IgD-negative memory B cell (primary cell): Measurements from ENCODE around the gene ATG10. TPM values are rescaled to one million over a fixed set of nuclear protein-coding genes. Genes with fewer than 3 reads are reported as not detected.

ENCODE experiments used
- H3K27ac Mint-ChIP-seq, 3 donors: one replicate each; pipeline ENCODE4 v1.8.0; 2020 to 2022; ENCODE audit warnings: mild to moderate bottlenecking in 3 of 3, mixed read lengths in 3 of 3, moderate library complexity in 1 of 3
- H3K27me3 Mint-ChIP-seq: one replicate; pipeline ENCODE4 v1.8.0; 2021; ENCODE audit warnings: mixed read lengths
- H3K36me3 Mint-ChIP-seq: one replicate; pipeline ENCODE4 v1.8.0; 2020; ENCODE audit warnings: mild to moderate bottlenecking, mixed read lengths
- H3K4me1 Mint-ChIP-seq, 3 donors: one replicate each; pipeline ENCODE4 v1.8.0; 2020 to 2022; ENCODE audit warnings: mixed read lengths in 3 of 3, mild to moderate bottlenecking in 1 of 3
- H3K4me3 Mint-ChIP-seq, 4 donors: one replicate each; pipeline ENCODE4 v1.8.0; 2020 to 2022; ENCODE audit warnings: mild to moderate bottlenecking in 4 of 4, mixed read lengths in 4 of 4, moderate library complexity in 3 of 4
- H3K9me3 Mint-ChIP-seq, 3 donors: one replicate each; pipeline ENCODE4 v1.8.0; 2020 to 2021; ENCODE audit warnings: mixed read lengths in 3 of 3, mild to moderate bottlenecking in 1 of 3
- polyA plus RNA-seq: library from polyadenylated mRNA; unstranded; fragments of 300-500 nt; fragmentation: Illumina TruSeq; gene quantifications from one replicate; pipeline ENCODE4 v1.2.3, GENCODE V29; 2021

ATG10 gene
- polyA plus RNA-seq, 1 donor from 2014 or later = 12.2 TPM

DNA sequence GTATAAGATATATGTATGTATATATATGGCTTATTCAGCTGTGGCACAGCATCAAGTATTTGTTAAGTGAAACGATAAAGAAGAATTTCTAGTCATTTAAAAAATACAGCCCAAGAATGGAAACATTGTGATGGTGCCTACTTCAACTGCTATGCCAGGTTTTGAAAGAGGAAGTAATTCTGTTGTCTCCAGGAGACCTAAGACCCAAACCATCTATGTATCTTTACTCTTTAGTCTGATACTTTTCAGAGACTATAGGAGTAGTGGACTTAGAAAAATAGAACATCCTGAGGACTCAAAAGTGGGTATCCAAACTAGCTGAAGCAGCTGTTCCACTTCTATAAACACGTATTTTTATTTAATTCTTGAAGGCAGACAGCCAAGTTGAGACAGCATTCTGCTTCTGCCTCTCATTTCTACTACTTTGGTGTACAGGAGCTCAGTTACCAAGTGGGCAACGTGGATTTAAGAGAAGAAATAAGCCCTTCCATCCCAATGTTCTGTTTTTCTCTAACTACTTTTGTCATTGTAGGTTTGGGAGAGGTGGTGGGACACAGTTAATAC lies 195.6 kb downstream of the ATG10 start:
- H3K27me3 Mint-ChIP-seq = no peaks in the 10 kb centered on the region
- H3K36me3 Mint-ChIP-seq = no peaks in the 10 kb centered on the region
- no peak overlapping the region for H3K4me3 Mint-ChIP-seq
- no peak overlapping the region for H3K27ac Mint-ChIP-seq
- peaks cover 0 to 6% (median 0%) of the 10 kb centered on the region in 3 donors for H3K4me1 Mint-ChIP-seq
- H3K9me3 Mint-ChIP-seq = no peaks in the 10 kb centered on the region

DNA sequence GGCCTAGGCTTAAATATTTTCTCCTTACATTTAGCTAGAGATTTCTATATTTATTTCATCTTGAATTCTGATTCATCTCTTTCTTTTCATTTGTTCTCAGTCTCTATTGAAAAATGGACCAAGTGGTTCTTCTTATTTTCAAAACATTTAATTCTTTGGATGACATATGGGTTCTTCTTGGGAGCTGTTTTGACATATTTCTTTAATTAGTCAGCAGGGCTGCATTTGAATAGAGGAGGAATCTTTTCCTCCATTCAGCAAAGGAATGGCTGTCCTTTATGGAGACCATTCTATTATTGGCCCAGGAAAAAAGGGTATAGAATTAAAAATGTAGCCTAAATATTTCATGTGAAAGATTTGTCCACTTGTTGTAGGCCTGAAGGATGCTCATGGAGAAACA lies 196.5 kb downstream of the ATG10 start:
- Mint-ChIP-seq H3K36me3 (no peaks in the 10 kb centered on the region), H3K4me3 (no peak overlapping the region), H3K27ac (peak overlapping the region in 1 of 3 donors; percentile 94), H3K4me1 (peaks cover 0 to 6% (median 0%) of the 10 kb centered on the region in 3 donors), H3K27me3 (no peaks in the 10 kb centered on the region), H3K9me3 (no peaks in the 10 kb centered on the region)

DNA sequence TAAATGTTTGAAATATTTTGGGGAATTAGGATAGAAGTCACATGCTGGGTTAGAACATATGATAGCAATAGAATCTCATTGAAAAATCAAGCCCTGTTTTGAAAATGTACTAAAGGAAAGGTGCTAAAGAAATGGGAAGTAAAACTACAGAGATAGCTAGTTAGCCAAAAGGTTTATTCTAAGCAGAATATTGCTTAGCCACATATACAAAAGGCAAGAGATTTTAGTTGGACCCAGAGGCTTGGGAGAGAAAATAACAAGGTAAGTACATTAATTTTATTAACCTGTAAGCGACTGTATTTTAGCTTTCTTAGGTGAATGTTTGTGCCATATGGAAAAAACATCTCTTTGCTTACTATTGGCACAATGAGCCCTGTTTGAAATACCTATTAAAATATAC lies 198.1 kb downstream of the ATG10 start:
- Mint-ChIP-seq H3K27me3 (no peaks in the 10 kb centered on the region), H3K27ac (peak overlapping the region in 1 of 3 donors; percentile 50), H3K36me3 (no peaks in the 10 kb centered on the region), H3K4me3 (no peak overlapping the region), H3K9me3 (no peaks in the 10 kb centered on the region), H3K4me1 (peaks cover 3 to 17% (median 12%) of the 10 kb centered on the region in 3 donors)

DNA sequence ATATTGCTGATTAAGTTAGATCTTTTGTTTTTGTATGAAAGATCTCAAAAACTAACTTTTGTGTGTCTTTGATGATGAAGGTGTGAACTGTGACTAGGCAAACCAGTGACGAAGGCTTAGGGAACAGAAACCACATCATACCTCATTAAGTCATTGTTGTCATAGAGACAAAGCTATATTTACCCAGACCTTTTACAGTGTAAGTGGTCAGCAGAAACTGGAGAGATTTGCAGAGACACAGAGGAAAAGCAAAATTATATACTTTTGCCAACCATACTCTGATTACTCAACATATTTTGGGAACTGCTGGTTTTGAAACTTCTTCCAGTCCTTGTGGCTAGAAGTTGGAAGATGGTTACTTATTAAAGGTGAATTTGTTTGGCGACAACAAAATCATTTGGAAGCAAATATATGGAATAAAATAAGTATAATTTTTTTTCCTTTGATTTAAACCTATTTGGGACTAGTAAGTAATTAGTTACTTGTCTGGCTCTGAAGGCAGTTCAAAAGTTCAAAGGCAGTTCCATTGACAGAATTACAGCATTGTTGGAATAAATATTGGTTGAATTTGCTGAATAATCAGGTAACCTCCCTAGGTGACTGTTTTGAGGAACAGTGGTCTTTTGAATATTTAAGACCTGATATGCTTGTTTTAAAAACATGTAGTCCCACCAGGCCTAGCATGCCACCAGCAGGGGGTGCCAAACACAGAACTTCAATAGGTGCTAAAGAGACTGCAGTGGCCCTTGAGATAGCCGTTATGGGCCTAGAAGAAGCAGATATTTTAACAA lies 202.5 kb downstream of the ATG10 start:
- Mint-ChIP-seq H3K4me3 (peak overlapping the region in 1 of 4 donors; percentile 4), H3K36me3 (no peaks in the 10 kb centered on the region), H3K27ac (peak overlapping the region; percentile 55 to 72 (median 57)), H3K9me3 (no peaks in the 10 kb centered on the region), H3K4me1 (peaks cover 3 to 13% (median 11%) of the 10 kb centered on the region in 3 donors), H3K27me3 (no peaks in the 10 kb centered on the region)

DNA sequence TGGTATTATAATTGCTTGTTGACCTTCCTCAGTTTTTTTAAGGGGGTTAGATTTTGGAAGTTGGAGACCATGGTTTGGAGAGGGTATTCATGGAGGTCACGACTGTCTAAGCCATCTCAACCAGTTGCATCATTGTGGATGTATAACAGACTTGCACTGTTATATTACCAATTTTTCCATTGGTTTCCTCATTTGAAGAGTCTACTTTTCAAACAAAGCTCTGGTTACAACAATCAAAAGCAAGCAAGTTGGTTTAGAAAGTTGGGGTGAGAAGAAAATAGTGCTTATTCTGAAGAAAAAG lies 203.0 kb downstream of the ATG10 start:
- H3K36me3 Mint-ChIP-seq = no peaks in the 10 kb centered on the region
- no peak overlapping the region for H3K4me3 Mint-ChIP-seq
- peaks cover 3 to 13% (median 11%) of the 10 kb centered on the region in 3 donors for H3K4me1 Mint-ChIP-seq
- H3K27me3 Mint-ChIP-seq = no peaks in the 10 kb centered on the region
- H3K9me3 Mint-ChIP-seq = no peaks in the 10 kb centered on the region
- peak overlapping the region in 2 of 3 donors; percentile 57 to 72 for H3K27ac Mint-ChIP-seq

DNA sequence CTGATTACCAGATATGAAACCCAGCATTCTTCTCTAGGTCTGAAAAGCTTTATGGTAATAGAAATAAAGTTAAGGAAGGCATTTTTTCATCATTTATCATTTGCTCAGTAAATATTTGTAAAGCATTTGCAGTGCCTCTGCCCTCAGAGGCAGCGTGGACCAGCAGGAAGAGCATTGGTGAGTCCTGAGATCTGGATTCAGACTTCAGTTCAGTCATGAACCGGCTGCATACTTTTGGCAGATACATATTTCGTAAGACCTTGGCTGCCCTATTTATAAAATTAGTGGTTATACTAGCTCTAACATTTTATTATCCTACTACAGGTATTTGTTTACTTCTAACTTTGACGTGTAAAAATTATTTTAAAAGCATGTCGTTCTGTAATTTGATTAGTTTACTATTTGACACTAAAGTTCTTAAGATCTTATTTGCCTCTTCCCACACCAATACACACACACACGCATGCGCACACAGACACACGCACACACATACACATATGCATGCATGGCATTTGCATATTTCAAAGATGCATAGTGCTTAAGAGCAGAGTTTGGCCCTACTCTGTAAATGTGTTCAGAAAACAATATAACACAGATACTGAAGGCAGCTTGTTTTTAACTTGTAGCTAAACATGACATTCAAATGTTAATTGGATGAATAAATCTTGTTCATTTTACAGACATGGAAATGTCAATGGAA lies 204.4 kb downstream of the ATG10 start:
- Mint-ChIP-seq H3K36me3 (peaks cover 3% of the 10 kb centered on the region), H3K27me3 (no peaks in the 10 kb centered on the region), H3K4me3 (no peak overlapping the region), H3K4me1 (peaks cover 3 to 13% (median 11%) of the 10 kb centered on the region in 3 donors), H3K27ac (no peak overlapping the region), H3K9me3 (no peaks in the 10 kb centered on the region)

DNA sequence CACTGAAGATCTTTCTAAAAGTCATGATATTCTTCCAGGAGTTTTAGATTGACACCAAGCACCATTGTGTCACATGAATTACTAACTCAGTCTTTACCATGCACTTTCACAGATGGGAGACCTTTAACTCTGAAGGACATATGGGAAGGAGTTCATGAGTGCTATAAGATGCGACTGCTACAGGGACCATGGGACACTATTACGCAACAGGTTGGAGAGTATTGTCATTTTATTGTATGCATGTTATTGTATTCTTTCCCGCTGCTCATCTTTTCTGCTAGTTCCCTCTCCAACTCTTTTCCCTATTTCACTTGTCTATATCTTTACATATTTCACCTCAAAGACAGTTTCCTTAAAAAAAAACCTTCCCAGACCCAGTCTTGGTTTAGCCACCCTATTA lies 206.6 kb downstream of the ATG10 start:
- H3K27me3 Mint-ChIP-seq = no peaks in the 10 kb centered on the region
- H3K27ac Mint-ChIP-seq = no peak overlapping the region
- peaks cover 3 to 13% (median 11%) of the 10 kb centered on the region in 3 donors for H3K4me1 Mint-ChIP-seq
- H3K4me3 Mint-ChIP-seq = no peak overlapping the region
- no peaks in the 10 kb centered on the region for H3K9me3 Mint-ChIP-seq
- H3K36me3 Mint-ChIP-seq = peaks cover 5% of the 10 kb centered on the region

DNA sequence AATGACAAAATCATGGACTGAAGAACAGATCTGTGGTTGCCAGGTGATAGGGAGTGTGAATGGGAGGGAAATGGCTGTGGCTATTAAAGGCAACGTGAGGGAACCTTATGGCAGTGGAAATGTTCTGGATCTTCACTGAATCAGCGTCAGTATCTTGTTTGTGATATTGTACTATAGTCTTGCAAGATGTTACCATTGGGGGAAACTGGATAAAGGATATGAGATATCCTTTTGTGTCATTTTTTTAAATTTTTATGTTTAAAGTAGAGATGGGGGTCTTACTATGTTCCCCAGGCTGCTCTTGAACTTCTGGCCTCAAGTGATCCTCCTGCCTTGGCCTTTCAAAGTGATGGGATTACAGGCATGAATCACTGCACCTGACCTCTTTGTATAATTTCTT lies 210.8 kb downstream of the ATG10 start:
- no peaks in the 10 kb centered on the region for H3K27me3 Mint-ChIP-seq
- no peak overlapping the region for H3K27ac Mint-ChIP-seq
- H3K36me3 Mint-ChIP-seq = peaks cover 5% of the 10 kb centered on the region
- H3K9me3 Mint-ChIP-seq = no peaks in the 10 kb centered on the region
- H3K4me1 Mint-ChIP-seq = no peaks in the 10 kb centered on the region
- no peak overlapping the region for H3K4me3 Mint-ChIP-seq

DNA sequence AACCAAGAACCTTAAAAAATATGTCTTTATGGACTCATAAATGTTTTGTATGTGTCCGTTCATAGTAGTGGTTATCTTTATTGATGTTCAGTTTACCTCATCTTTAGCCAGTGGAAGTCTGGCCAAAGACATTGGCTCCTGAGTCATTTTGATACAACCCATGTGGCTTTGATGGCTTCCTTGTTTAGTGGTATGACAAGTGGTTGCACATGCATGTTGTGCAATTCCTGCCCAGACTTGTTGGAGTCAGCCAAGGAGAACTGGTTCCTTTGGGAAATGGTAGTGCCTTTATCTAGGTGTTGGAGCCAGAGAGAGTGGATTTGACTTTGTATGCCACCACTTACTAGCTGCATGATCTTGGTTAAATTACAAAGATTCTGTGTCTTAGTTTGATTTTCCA lies 212.0 kb downstream of the ATG10 start:
- Mint-ChIP-seq H3K4me1 (no peaks in the 10 kb centered on the region), H3K4me3 (no peak overlapping the region), H3K27ac (no peak overlapping the region), H3K36me3 (peaks cover 5% of the 10 kb centered on the region), H3K9me3 (no peaks in the 10 kb centered on the region), H3K27me3 (no peaks in the 10 kb centered on the region)

DNA sequence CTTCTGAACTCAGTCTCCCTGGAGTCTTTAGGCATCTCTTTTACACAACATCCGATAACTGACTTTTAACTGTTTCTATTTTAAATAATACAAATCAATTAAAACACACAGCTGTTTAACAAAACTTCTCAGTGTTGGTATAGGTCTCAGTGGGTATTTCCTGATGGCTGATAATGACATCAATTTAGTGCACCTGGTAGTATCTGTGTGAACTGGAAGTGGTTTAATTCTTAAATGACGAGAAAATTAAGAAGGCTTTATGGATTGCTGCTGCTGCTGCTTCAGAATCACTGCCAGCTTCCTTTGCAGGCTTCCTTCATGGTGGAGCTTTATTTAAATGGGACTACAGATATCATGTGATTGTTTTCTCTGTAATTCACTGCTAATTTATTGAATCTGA lies 214.0 kb downstream of the ATG10 start:
- Mint-ChIP-seq H3K4me1 (no peaks in the 10 kb centered on the region), H3K27ac (peak overlapping the region in 1 of 3 donors; percentile 31), H3K36me3 (peaks cover 5% of the 10 kb centered on the region), H3K9me3 (no peaks in the 10 kb centered on the region), H3K4me3 (no peak overlapping the region), H3K27me3 (no peaks in the 10 kb centered on the region)

DNA sequence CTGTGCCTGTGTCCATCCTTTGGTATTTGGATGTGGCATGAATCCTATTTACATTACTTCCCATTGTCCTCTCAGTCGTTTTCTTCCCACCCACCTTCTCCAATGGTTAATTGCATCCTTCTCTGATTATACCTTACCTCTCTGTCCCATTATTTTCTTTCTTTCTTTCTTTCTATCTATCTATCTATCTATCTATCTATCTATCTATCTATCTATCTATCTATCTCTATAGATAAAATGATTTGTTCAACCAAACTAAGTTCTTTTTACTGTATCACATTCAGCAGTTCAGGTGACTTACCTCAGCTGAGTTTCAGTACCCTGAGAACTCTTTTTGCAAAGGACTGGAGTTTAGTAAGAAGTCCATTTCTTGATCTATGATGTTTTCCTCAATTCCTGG lies 225.7 kb downstream of the ATG10 start:
- Mint-ChIP-seq H3K4me1 (no peaks in the 10 kb centered on the region), H3K27ac (no peak overlapping the region), H3K36me3 (peaks cover 2% of the 10 kb centered on the region), H3K4me3 (no peak overlapping the region), H3K27me3 (no peaks in the 10 kb centered on the region), H3K9me3 (no peaks in the 10 kb centered on the region)

DNA sequence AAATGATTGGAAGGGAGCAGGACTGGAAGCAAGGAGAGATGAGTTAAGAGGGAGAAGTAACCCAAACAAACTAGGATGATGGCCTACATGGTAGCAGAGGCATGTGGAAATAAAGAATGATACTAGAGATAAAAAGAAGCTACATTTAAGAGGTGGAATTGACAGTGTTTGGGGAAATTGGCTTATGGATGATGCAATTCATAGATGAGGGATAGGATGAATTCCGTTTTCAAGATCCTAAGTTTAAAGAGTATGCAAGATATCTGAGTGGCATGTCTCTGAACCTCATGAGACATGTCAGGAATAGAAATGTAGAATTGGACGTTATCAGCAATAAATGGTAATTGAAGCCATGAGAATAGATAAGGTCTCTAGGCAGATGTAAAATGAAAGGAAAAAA lies 232.7 kb downstream of the ATG10 start:
- Mint-ChIP-seq H3K27me3 (no peaks in the 10 kb centered on the region), H3K36me3 (no peaks in the 10 kb centered on the region), H3K9me3 (no peaks in the 10 kb centered on the region)

DNA sequence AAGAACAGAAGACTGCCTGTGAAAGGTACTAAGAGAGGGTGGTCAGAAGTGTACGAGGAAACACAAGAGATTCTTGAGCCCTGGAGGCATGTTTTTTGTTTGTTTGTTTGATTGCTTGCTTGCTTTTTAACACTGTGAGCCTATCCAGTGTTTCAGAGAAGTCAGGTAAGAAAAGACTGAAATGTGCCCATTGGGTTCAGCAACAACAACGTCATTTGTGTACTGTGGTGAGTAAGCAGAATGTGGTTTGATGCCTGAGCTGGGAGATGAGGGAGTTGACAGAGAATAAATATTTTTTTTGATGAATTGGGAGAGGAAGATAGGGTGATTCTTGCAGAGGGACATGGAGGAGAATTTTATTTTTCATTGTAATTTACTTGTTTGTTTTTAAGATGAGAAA lies 233.2 kb downstream of the ATG10 start:
- no peak overlapping the region for H3K4me3 Mint-ChIP-seq
- H3K36me3 Mint-ChIP-seq = no peaks in the 10 kb centered on the region
- no peak overlapping the region for H3K27ac Mint-ChIP-seq
- H3K27me3 Mint-ChIP-seq = no peaks in the 10 kb centered on the region
- H3K4me1 Mint-ChIP-seq = no peaks in the 10 kb centered on the region
- H3K9me3 Mint-ChIP-seq = no peaks in the 10 kb centered on the region

More for the DNA sequence above, 232.7 kb downstream of the ATG10 start:
- no peak overlapping the region for H3K4me3 Mint-ChIP-seq
- H3K27ac Mint-ChIP-seq = no peak overlapping the region
- H3K4me1 Mint-ChIP-seq = no peaks in the 10 kb centered on the region

DNA sequence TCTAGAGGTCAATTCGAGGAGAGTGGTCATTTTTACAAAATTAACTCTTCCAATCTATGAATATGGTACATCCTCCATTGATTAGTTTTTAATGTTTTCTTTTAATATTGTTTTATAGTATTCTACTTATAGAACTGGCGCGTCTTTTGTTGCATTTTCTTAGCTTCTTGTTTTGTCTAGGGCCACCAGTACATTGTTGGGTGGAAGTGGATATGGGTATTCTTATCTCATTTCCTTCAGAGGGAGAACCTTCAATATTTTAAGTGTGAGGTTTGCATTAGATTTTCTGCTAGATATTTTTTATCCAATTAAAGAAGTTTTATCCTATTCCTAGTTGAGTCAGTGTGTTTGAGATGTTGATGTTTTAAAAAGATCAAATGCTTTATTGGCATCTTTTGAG lies 236.5 kb downstream of the ATG10 start:
- Mint-ChIP-seq H3K9me3 (no peaks in the 10 kb centered on the region), H3K4me1 (no peaks in the 10 kb centered on the region), H3K27me3 (no peaks in the 10 kb centered on the region), H3K36me3 (no peaks in the 10 kb centered on the region), H3K4me3 (no peak overlapping the region), H3K27ac (no peak overlapping the region)

DNA sequence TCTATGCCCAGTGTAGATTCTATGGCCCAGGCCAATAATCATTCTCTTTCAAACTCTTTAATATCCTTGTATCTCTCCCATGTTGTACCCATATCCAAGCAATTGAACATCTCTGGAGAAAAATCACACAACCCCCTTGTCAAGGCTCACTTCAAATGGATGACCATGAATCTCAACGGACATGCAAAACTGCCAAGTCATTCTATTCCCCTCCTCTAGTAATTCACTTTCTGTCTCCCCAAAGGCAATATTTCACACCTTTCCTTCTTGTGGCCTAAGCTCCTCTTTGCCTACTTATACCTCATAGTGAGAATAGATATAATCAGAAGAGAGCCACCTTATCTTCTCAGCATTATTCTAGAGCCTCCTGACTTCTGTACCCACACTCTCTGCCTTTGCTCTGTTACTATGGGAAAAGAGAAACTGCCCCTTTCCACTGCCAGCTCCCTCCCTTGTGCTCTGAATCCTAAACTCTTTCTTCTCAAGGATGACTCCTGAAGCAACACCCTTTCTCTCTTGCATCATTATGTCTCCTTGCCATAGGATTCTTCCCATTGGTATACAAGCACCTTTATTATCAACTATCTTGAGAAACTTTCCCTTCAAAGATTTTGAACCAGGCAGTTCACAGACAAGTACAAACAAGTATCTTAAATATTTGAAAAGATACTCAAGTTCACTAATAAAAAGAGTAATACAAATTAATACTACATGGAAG lies 240.2 kb downstream of the ATG10 start:
- no peak overlapping the region for H3K27ac Mint-ChIP-seq
- H3K4me1 Mint-ChIP-seq = no peaks in the 10 kb centered on the region
- peaks cover 1% of the 10 kb centered on the region for H3K36me3 Mint-ChIP-seq
- no peaks in the 10 kb centered on the region for H3K9me3 Mint-ChIP-seq
- no peak overlapping the region for H3K4me3 Mint-ChIP-seq
- no peaks in the 10 kb centered on the region for H3K27me3 Mint-ChIP-seq
